ENCODE measurements around the gene PFDN4.
"Not testable (repeated sequence)": the region's sequence is repeated elsewhere in the genome, so short reads cannot be mapped to it uniquely, and the experiment has no call there.

Gene PFDN4

DNA sequence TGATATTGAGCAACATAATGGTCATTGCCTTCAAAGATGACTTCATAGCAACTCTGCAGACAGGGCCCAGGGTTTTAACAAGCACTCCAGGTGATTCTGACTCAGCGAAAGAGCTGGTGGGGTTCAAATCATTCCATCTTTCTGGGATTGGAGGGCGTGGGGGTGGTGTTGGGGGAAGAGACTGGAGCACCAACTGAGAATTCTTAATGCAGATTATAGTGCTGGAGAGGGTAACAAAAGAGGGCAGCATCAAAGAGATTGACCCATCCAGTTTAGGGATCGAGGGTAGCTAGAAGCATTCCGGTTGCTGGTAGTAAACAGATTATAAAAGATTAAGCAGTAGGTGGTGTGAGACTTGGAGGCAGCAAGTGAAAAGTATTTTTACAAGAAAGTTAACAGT, 15.9 kb downstream of the PFDN4 start:
- no peak for DNase-seq (ENCODE audit: low read depth, low spot score)

GRCh38 chr20:54224642-54225041, 16.8 kb downstream of the PFDN4 start:
- not testable (repeated sequence) for DNase-seq (ENCODE audit: low read depth, low spot score)

- DNase-seq (ENCODE audit: low read depth, low spot score), result no peak
These were observed 19.4 kb downstream of the PFDN4 start for GRCh38 chr20:54227241-54227640.

- DNase-seq (ENCODE audit: low read depth, low spot score), result no peak
These were observed 19.9 kb downstream of the PFDN4 start for GRCh38 chr20:54227751-54228150.

- no peak for DNase-seq (ENCODE audit: low read depth, low spot score)
These were observed 21.0 kb downstream of the PFDN4 start for GRCh38 chr20:54228841-54229240.

DNA sequence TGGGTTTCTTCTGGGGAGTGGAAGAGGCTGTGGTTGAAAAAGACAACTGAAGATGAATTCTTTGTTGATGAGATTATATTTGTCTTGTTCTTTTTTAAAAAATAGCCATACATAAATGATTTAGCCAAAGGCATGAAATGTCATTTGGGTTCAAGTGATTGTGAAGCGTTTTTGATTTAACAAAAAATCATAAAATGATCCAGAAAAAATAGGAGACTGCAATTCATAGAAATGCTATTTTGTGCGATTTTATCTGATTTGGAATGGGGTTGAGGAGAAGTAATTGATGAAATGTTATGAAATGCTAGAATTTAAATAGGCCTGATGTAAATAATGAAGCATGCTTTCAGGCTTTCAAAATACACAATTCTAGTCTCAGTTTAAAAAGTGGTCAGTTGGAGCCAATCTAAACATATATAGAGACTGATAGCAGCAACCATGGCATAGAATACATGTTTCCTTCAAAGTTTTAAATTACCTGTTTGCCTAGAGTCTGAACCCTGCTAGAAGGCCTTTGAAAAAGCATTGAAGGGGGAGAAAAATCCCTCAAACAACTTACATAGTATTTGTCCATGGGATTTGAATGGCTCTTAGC, 21.8 kb downstream of the PFDN4 start:
- no peak for DNase-seq (ENCODE audit: low read depth, low spot score)

- DNase-seq (ENCODE audit: low read depth, low spot score), result no peak
These were observed 23.1 kb downstream of the PFDN4 start for GRCh38 chr20:54231036-54231435.

GRCh38 chr20:54234991-54235390, 27.1 kb downstream of the PFDN4 start:
- DNase-seq (ENCODE audit: low read depth, low spot score), result no peak

- DNase-seq (ENCODE audit: low read depth, low spot score), result no peak
These were observed 29.4 kb downstream of the PFDN4 start for GRCh38 chr20:54237116-54237943.

- no peak for DNase-seq (ENCODE audit: low read depth, low spot score)
These were observed 36.2 kb downstream of the PFDN4 start for GRCh38 chr20:54244113-54244512.

DNA sequence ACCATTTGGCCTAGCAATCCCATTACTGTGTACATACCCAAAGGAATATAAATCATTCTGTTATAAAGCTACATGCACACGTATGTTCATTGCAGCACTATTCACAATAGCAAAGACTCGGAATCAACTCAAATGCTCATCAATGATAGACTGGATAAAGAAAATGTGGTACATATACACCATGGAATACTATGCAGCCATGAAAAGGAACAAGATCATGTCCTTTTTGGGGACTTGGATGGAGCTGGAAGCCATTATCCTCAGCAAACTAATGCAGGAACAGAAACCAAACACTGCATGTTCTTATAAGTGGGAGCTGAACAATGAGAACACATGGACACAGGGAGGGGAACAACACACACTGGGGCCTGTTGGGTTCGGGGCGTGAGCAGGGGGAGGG, 40.8 kb downstream of the PFDN4 start:
- DNase-seq (ENCODE audit: low read depth, low spot score), result not testable (repeated sequence)

GRCh38 chr20:54250691-54251090, 42.8 kb downstream of the PFDN4 start:
- no peak for DNase-seq (ENCODE audit: low read depth, low spot score)

DNA sequence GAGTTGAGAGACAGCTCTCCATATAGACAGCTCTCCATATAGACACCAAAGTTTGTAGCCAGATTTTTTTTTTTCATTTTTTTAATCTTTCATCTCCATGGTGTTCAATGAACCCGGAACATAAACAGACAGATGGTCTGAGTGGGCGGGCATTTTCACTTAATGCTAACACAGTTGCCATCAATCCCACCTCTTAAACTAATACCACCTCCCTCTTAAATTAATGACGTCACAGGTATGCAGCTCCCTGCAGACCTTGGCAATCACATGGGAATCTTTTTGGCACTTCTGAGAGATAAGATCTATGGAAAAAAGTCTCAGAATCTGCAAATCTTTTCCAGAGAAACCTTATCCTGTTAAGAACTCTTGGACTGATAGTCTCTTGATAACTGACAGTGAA, 43.2 kb downstream of the PFDN4 start:
- no peak for DNase-seq (ENCODE audit: low read depth, low spot score)

GRCh38 chr20:54254596-54254995, 46.7 kb downstream of the PFDN4 start:
- DNase-seq (ENCODE audit: low read depth, low spot score), result no peak

- no peak for DNase-seq (ENCODE audit: low read depth, low spot score)
These were observed 47.3 kb downstream of the PFDN4 start for GRCh38 chr20:54255157-54255556.

DNA sequence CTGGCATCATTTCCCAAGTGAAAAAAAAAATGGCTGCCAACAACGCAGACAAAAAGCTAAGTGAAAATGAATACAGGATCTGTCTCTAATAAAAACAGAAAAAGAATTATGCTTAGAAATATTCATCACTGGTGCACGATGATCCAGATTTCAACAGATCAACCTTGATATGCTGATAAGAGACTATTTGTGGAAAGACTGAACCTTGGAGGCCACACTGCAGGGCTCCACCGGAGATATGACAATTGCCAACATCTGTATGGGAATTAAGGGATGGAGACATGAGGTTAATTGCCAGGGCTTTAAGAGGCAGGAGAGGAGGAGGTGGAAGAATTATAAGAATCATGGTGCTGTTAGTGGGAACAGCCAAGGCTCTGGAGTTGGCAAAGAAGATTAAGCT, 48.3 kb downstream of the PFDN4 start:
- DNase-seq (ENCODE audit: low read depth, low spot score), result no peak

DNA sequence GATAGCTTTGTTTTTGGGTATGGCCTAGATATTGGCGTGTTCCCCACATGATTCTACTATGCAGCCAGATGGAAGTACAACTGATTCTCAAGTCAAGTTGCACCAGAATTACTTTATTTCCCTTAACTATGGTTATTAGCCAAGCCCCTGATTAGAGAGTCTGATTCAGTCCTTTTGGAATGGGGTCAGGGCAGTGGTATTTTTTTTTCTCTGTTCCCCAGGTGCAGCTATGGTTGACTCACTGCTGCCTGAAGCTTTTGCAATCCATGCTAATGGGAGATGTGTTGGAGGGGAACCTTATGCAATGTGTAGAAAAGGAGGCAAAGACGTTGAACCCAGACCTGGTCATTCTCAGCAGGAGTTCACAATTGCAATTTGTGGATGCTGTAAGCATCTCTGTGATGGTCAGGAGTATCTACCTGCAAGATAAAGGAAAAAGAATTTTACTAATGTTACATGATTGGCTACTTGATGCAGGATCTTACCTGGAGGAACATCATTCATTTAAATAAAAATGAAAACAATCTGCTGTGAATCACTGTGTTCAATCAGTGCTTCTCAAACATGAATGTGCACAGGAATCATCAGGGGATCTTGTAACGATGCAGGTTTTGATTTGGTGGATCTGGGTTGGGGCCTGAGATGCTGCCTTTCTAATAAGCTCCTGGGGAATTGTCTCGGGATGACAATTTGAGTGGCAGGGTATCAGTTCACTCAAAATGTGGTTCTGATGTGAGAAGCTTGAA, 49.4 kb downstream of the PFDN4 start:
- no peak for DNase-seq (ENCODE audit: low read depth, low spot score)

DNA sequence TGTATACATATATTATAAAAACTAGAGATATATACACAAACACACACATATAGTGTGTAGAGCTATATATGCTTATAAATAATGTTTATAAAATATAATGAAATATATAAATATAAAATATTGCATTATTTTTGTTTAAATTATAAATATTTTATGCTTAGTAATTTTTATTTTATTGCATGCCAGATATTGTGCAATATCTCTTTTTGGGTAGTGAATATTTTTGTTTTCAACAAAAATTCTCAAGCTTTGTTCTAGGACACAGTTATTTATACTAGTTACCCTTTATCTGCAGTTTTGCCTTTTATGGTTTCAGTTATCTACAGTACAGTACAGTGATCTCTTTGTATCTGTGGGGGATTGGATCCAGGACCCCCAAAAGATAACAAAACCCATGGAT, 52.2 kb downstream of the PFDN4 start:
- no peak for DNase-seq (ENCODE audit: low read depth, low spot score)

- DNase-seq (ENCODE audit: low read depth, low spot score), result no peak
These were observed 54.8 kb downstream of the PFDN4 start for GRCh38 chr20:54262671-54263070.

GRCh38 chr20:54263116-54263690, 55.3 kb downstream of the PFDN4 start:
- DNase-seq (ENCODE audit: low read depth, low spot score), result no peak

DNA sequence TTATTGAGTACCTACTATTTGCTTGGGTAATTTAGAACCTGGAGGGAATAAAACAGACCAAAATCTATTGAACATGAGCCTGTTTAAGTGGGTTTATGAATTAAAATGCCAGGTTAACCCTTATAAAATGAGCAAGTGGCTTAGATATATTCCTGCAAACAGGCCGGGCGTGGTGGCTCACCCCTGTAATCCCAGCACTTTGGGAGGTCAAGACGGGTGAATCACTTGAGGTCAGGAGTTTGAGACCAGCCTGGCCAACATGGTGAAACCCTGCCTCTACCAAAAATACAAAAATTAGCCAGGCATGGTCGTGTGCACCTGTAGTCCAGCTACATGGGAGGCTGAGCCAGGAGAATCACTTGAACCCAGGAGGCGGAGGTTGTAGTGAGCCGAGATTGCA, 57.9 kb downstream of the PFDN4 start:
- not testable (repeated sequence) for DNase-seq (ENCODE audit: low read depth, low spot score)

DNA sequence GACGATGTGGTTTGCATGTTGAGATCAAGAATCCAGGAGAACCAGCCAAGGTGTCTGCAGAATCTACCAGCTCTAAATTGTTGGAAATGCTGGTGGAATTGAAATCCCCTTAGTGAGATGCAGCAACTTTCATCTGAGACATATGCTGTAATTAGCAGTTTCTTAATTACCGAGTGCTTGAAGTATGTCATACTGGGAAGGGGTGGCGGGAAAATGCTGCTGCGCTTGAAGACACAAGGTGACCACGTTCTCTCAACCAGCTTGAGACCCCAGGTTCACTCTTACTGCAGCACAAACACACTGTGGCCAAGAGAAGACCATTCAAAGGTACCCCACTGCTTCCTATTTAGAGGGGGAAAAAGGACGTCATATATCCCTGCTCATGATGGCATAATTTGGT, 59.0 kb downstream of the PFDN4 start:
- no peak for DNase-seq (ENCODE audit: low read depth, low spot score)

Data from activated naive CD8-positive, alpha-beta T cell treated with anti-CD3 and anti-CD28 coated beads, Interleukin-2, amount 50 U/mL, for 16 hours (primary cell).